NOMO-1 treated with dmso at 0.1 percent for 144 hours (cell line): ENCODE data around the gene CRYGS.

Source experiments
- DNase-seq: peaks from one replicate; lab custom pipeline; 2025; ENCODE audit not compliant: unreplicated experiment; lab: John Stamatoyannopoulos, UW

The CRYGS gene

GRCh38 chr3:186496016-186496415 is 48.2 kb downstream of the CRYGS start:
- no peak for DNase-seq

GRCh38 chr3:186493525-186494255 is 50.5 kb downstream of the CRYGS start:
- no peak for DNase-seq

GRCh38 chr3:186492385-186492984 is 51.7 kb downstream of the CRYGS start:
- no peak for DNase-seq

GRCh38 chr3:186489507-186489906 is 54.7 kb downstream of the CRYGS start:
- no peak for DNase-seq
